Measurements from ENCODE around the gene EFHC2. TPM values are rescaled to one million over a fixed set of nuclear protein-coding genes. Genes with fewer than 3 reads are reported as not detected.

EFHC2 gene
- total RNA-seq, 2 experiments from 2014 or later: not detected

DNA sequence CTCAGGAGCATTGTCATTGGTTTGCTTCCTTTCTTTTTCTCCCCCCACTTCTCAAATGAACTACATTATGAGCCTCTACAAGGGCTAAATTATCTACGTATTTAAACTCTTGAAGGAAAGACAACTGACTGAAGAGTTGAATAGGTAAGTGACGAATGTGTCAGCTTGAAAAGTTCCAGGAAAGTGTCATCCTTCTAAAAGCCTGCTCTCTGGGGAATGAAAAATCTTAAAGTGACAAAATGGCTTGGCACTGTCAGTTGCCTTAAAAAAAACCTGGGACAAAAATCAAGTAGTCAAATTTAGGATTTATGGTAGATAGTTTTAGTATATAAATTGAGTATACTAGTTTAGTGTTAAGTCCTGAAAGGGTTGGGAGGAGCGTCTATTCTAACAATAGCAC is 196.3 kb downstream of the EFHC2 start:
- Histone ChIP-seq H3K79me2 (ENCODE audit: insufficient read depth, low read depth, low read length) (no peaks in the 10 kb centered on the region), H3K36me3 (ENCODE audit: insufficient read depth, low read length) (no peaks in the 10 kb centered on the region), H4K20me1 (ENCODE audit: insufficient read depth, low read length) (no peaks in the 10 kb centered on the region), H2AFZ (ENCODE audit: low read length) (no peak overlapping the region), H3K9me2 (ENCODE audit: insufficient read depth, low read length) (no peaks in the 10 kb centered on the region), H3K4me1 (ENCODE audit: insufficient read depth, low read length, poor library complexity, severe bottlenecking) (no peaks in the 10 kb centered on the region), H3K9me3 (ENCODE audit: low read length) (no peaks in the 10 kb centered on the region), H3K4me3 (ENCODE audit: low read depth, low read length, poor library complexity, severe bottlenecking) (no peak overlapping the region), H3K4me2 (ENCODE audit: low read length) (no peak overlapping the region), H3K27ac (ENCODE audit: low read depth, low read length, poor library complexity, severe bottlenecking) (no peak overlapping the region)
- intact Hi-C loops (cut with micrococcal nuclease; ENCODE audit: unreplicated experiment): no loop called here
- BruUV-seq (replicated peaks): no TSS peak
- DNase-seq (ENCODE audit: low spot score): no peak
- POLR2A ChIA-PET: no interaction called here
- CTCF ChIA-PET (ENCODE audit: unreplicated experiment): no interaction called here
- no peak for TF ChIP-seq EZH2phosphoT487 (IDR thresholded peaks at IDR 0.05; ENCODE audit: borderline replicate concordance, low read depth, low read length)
- TF ChIP-seq, protein P1, sequence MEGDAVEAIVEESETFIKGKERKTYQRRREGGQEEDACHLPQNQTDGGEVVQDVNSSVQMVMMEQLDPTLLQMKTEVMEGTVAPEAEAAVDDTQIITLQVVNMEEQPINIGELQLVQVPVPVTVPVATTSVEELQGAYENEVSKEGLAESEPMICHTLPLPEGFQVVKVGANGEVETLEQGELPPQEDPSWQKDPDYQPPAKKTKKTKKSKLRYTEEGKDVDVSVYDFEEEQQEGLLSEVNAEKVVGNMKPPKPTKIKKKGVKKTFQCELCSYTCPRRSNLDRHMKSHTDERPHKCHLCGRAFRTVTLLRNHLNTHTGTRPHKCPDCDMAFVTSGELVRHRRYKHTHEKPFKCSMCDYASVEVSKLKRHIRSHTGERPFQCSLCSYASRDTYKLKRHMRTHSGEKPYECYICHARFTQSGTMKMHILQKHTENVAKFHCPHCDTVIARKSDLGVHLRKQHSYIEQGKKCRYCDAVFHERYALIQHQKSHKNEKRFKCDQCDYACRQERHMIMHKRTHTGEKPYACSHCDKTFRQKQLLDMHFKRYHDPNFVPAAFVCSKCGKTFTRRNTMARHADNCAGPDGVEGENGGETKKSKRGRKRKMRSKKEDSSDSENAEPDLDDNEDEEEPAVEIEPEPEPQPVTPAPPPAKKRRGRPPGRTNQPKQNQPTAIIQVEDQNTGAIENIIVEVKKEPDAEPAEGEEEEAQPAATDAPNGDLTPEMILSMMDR (conservative IDR thresholded peaks at IDR 0.05; ENCODE audit: low read length): no peak

DNA sequence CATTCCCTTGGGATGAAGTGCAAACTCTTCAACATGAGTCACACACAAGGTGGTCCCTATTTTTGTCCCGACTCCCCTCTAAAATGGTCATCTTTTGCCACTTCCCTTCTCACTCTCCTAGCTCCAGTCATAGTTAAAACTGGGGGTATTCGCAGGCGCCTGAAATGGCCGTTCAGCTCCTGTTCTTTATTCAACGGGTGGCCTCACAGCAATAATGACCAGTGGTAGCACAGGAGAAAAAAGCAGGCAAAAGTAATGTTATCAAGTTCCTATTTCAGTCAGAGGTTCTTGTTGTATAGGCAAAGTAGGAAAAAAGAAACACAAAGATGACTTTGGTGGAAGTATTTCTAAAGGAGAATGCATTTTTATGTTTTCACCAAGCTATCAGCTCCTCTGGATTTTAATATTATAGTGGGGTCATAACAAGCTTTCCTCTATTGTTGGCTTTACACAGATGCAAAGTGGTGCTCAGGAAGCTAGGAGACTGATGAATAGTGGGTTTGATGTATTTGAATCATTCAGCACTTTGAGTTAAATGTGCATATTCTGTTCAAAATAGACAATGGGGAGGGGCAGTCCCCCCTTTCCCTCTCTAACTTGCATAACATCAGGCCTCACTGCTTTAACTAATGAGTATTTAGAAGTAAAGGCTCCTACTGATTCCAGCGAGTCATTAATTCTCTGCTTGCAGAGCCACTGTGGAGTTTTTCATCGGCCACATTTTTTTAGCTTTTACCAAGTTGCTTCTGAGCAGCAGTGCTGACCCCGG is 199.1 kb downstream of the EFHC2 start:
- Histone ChIP-seq H3K9me2 (ENCODE audit: insufficient read depth, low read length) (no peaks in the 10 kb centered on the region), H4K20me1 (ENCODE audit: insufficient read depth, low read length) (no peaks in the 10 kb centered on the region), H3K9me3 (ENCODE audit: low read length) (no peaks in the 10 kb centered on the region), H3K4me3 (ENCODE audit: low read depth, low read length, poor library complexity, severe bottlenecking) (no peak overlapping the region), H3K27ac (ENCODE audit: low read depth, low read length, poor library complexity, severe bottlenecking) (no peak overlapping the region), H3K4me1 (ENCODE audit: insufficient read depth, low read length, poor library complexity, severe bottlenecking) (no peaks in the 10 kb centered on the region), H3K36me3 (ENCODE audit: insufficient read depth, low read length) (no peaks in the 10 kb centered on the region), H3K79me2 (ENCODE audit: insufficient read depth, low read depth, low read length) (no peaks in the 10 kb centered on the region), H3K4me2 (ENCODE audit: low read length) (no peak overlapping the region), H2AFZ (ENCODE audit: low read length) (no peak overlapping the region)
- no peak for DNase-seq (ENCODE audit: low spot score)
- ChIA-PET CTCF (ENCODE audit: unreplicated experiment) (no interaction called here), POLR2A (no interaction called here)
- no TSS peak for BruUV-seq (replicated peaks)
- no peak for TF ChIP-seq EZH2phosphoT487 (IDR thresholded peaks at IDR 0.05; ENCODE audit: borderline replicate concordance, low read depth, low read length)
- TF ChIP-seq, protein P1 (conservative IDR thresholded peaks at IDR 0.05; ENCODE audit: low read length): no peak
- intact Hi-C loops (cut with micrococcal nuclease; ENCODE audit: unreplicated experiment): no loop called here

DNA sequence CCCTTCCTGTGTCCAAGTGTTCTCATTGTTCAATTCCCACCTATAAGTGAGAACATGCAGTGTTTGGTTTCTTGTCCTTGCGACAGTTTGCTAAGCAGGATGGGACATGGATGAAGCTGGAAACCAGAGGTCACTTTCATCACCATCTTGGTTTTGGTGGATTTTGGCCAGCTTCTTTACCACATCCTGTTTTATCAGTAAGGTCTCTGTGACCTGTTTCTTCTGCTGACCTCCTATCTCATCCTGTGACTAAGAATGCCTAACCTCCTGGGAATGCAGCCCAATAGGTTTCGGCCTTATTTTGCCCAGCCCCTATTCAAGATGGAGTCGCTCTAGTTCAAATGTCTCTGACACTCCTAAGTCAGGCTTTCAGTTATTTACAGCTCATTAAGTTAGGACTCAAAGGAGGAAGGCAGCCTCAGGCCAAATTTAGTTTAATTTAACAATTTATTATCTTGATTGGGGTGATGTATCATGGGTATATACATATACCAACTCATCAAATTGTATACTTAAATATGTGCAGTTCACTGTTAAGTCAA is 200.3 kb downstream of the EFHC2 start:
- Histone ChIP-seq H3K4me2 (ENCODE audit: low read length) (no peak overlapping the region), H3K9me3 (ENCODE audit: low read length) (no peaks in the 10 kb centered on the region), H3K27ac (ENCODE audit: low read depth, low read length, poor library complexity, severe bottlenecking) (no peak overlapping the region), H3K79me2 (ENCODE audit: insufficient read depth, low read depth, low read length) (no peaks in the 10 kb centered on the region), H3K36me3 (ENCODE audit: insufficient read depth, low read length) (no peaks in the 10 kb centered on the region), H3K4me1 (ENCODE audit: insufficient read depth, low read length, poor library complexity, severe bottlenecking) (no peaks in the 10 kb centered on the region), H2AFZ (ENCODE audit: low read length) (no peak overlapping the region), H3K9me2 (ENCODE audit: insufficient read depth, low read length) (no peaks in the 10 kb centered on the region), H4K20me1 (ENCODE audit: insufficient read depth, low read length) (no peaks in the 10 kb centered on the region), H3K4me3 (ENCODE audit: low read depth, low read length, poor library complexity, severe bottlenecking) (no peak overlapping the region)
- TF ChIP-seq, protein P1 (conservative IDR thresholded peaks at IDR 0.05; ENCODE audit: low read length): no peak
- TF ChIP-seq EZH2phosphoT487 (IDR thresholded peaks at IDR 0.05; ENCODE audit: borderline replicate concordance, low read depth, low read length): no peak
- DNase-seq (ENCODE audit: low spot score): no peak
- POLR2A ChIA-PET: no interaction called here
- CTCF ChIA-PET (ENCODE audit: unreplicated experiment): no interaction called here
- no TSS peak for BruUV-seq (replicated peaks)
- intact Hi-C loops (cut with micrococcal nuclease; ENCODE audit: unreplicated experiment): no loop called here
